Measurements from ENCODE around the gene DNAH8. TPM values are rescaled to one million over a fixed set of nuclear protein-coding genes. Genes with fewer than 3 reads are reported as not detected.
"Not testable (repeated sequence)": the region's sequence is repeated elsewhere in the genome, so short reads cannot be mapped to it uniquely, and the experiment has no call there.

The DNAH8 gene
- total and polyA plus RNA-seq, 3 donors from 2014 or later: 17.2 to 23.7 (median 19.0) TPM

DNA sequence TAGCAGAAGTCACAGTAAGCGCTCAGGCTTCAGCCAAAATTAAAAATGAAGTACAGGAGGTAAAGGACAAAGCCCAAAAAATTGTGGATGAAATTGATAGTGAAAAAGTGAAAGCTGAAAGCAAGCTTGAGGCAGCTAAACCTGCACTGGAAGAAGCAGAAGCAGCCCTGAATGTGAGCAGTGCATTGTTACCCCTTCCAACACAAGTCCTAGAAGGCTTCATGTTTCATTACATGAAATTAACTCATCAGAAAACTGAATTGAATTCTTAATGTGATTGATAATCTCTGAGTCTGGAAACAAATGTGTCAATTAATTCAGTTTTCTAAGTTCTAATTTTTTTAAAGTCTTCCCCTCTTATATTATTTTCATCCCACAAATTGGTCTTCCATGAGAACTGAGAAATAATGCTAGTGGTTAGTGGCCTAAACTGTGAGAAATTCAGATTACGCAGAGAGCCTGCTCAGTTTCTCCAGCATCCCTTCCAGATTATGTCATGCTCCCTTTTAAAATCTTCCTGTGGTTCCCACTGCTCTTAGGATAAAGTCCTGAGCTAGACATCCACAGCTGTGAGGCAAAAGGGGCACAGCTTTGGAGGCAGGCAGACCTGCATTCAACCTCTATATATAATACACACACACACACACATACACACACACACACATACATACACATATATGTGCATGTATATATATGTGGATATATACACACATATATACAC, 200.3 kb downstream of the DNAH8 start:
- Histone ChIP-seq H3K4me3 (no peak overlapping the region), H3K9me3 (no peaks in the 10 kb centered on the region), H3K27me3 (no peaks in the 10 kb centered on the region), H3K36me3 (ENCODE audit: low read depth, missing control alignments) (no peaks in the 10 kb centered on the region), H3K4me1 (no peaks in the 10 kb centered on the region), H3K27ac (no peak overlapping the region)
- no peak for DNase-seq
- intact Hi-C loops (cut with DNase I; ENCODE audit: low total_unique reads): no loop called here
- TF ChIP-seq POLR2A (IDR thresholded peaks at IDR 0.05) (no peak), CTCF (IDR thresholded peaks at IDR 0.05) (no peak)
- 94 to 97% methylated on average over 2 of the region's 2 CpGs for WGBS, 2 donors

- H3K36me3 ChIP-seq (ENCODE audit: low read depth, missing control alignments); H3K27ac ChIP-seq; intact Hi-C loops (cut with DNase I; ENCODE audit: low total_unique reads); H3K9me3 ChIP-seq; H3K4me1 ChIP-seq; DNase-seq; H3K27me3 ChIP-seq; H3K4me3 ChIP-seq: not testable (repeated sequence)
- 79 to 87% methylated on average over 8 of the region's 8 CpGs for WGBS, 2 donors
Observed at GRCh38 chr6:38921540-38921939, 206.4 kb downstream of the DNAH8 start.

GRCh38 chr6:38924791-38925509, 209.8 kb downstream of the DNAH8 start:
- intact Hi-C loops (cut with DNase I; ENCODE audit: low total_unique reads): no loop called here
- DNase-seq: no peak
- TF ChIP-seq CTCF (IDR thresholded peaks at IDR 0.05): no peak
- no peak for TF ChIP-seq POLR2A (IDR thresholded peaks at IDR 0.05)
- Histone ChIP-seq H3K9me3 (no peaks in the 10 kb centered on the region), H3K36me3 (ENCODE audit: low read depth, missing control alignments) (no peaks in the 10 kb centered on the region), H3K27ac (no peak overlapping the region), H3K4me1 (no peaks in the 10 kb centered on the region), H3K27me3 (no peaks in the 10 kb centered on the region), H3K4me3 (no peak overlapping the region)
- WGBS, 2 donors: 88% methylated on average over 7 of the region's 7 CpGs

- TF ChIP-seq CTCF (IDR thresholded peaks at IDR 0.05) (no peak), POLR2A (IDR thresholded peaks at IDR 0.05) (no peak)
- Histone ChIP-seq H3K4me3 (no peak overlapping the region), H3K27ac (no peak overlapping the region), H3K4me1 (no peaks in the 10 kb centered on the region), H3K9me3 (no peaks in the 10 kb centered on the region), H3K27me3 (no peaks in the 10 kb centered on the region), H3K36me3 (ENCODE audit: low read depth, missing control alignments) (no peaks in the 10 kb centered on the region)
- no peak for DNase-seq
- intact Hi-C loops (cut with DNase I; ENCODE audit: low total_unique reads): no loop called here
- 76 to 80% methylated on average over 5 of the region's 5 CpGs for WGBS, 2 donors
Observed at GRCh38 chr6:38929560-38929959, 214.4 kb downstream of the DNAH8 start.

DNA sequence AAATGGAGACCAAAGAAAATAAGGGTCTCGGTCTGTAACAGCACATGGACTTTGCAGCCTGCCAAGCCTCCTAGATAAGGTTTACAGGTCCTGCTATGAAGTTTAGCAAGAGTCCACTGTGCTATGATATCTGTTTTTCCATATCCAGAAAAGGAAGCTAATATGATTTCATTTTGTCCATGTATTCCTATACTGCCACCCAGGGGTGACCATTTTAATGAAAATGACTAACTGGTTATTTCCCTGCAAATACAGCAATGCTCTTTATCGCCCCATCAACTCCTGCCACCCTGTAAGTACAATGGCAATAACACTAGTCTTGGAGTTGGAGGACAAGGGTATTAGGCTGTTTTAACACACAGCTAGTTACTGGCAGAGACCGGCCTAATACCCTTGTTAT, 218.3 kb downstream of the DNAH8 start:
- no peak overlapping the region for H3K27ac ChIP-seq
- intact Hi-C loops (cut with DNase I; ENCODE audit: low total_unique reads): no loop called here
- no peaks in the 10 kb centered on the region for H3K36me3 ChIP-seq (ENCODE audit: low read depth, missing control alignments)
- no peak overlapping the region for H3K4me3 ChIP-seq
- TF ChIP-seq POLR2A (IDR thresholded peaks at IDR 0.05) (no peak), CTCF (IDR thresholded peaks at IDR 0.05) (no peak)
- DNase-seq: no peak
- no peaks in the 10 kb centered on the region for H3K27me3 ChIP-seq
- no peaks in the 10 kb centered on the region for H3K9me3 ChIP-seq
- 67 to 78% methylated on average over 3 of the region's 3 CpGs for WGBS, 2 donors
- H3K4me1 ChIP-seq: no peaks in the 10 kb centered on the region

Data from testis (tissue), 3 donors.